ENCODE measurements around the gene RAPGEF1.
A peak's percentile ranks its signal among the peaks of the same experiment; 100 is the strongest.

RAPGEF1 gene

DNA sequence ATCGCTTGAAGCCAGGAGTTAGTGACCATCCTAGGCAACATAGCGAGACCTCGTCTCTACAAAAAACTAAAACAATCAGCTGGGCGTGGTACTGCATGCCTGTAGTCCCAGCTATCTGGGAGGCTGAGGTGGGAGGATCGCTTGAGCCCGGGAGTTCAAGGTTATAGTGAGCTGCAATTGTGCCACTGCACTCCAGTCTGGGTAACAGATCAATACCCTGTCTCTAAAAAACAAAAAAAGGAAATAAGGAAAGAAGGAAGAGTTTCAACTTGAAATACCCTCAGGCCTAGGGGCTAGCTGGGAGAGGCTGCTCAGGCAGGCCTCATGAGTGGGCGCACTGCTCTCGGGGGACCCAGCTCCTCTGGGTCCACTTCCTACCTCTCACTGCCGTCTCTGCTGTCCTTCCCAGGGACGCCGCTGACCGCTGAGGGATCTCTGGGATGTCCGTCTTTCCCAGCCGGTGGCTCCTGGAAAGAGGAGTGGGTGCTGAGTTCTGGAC lies 138.1 kb downstream of the RAPGEF1 start:
- no peak for DNase-seq

- DNase-seq, result no peak
Measured at GRCh38 chr9:131598121-131598520, 141.8 kb downstream of the RAPGEF1 start.

GRCh38 chr9:131597246-131597645 lies 142.6 kb downstream of the RAPGEF1 start:
- no peak for DNase-seq

DNA sequence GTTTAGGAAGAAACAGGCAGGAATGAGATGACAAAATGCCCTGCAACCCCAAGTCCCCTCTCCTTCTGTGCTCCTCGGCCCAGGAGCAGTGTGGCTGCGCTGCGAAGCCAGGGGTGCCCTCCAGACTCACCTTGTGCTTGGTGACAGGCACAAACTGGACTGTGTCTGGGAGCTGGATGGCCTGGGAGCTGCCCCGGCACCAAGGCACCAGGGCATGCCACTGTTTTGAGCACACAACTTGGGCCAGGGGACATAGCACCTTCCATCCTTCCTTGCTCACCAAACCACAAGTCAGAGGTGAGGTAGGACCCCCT lies 143.5 kb downstream of the RAPGEF1 start:
- no peak for DNase-seq

DNA sequence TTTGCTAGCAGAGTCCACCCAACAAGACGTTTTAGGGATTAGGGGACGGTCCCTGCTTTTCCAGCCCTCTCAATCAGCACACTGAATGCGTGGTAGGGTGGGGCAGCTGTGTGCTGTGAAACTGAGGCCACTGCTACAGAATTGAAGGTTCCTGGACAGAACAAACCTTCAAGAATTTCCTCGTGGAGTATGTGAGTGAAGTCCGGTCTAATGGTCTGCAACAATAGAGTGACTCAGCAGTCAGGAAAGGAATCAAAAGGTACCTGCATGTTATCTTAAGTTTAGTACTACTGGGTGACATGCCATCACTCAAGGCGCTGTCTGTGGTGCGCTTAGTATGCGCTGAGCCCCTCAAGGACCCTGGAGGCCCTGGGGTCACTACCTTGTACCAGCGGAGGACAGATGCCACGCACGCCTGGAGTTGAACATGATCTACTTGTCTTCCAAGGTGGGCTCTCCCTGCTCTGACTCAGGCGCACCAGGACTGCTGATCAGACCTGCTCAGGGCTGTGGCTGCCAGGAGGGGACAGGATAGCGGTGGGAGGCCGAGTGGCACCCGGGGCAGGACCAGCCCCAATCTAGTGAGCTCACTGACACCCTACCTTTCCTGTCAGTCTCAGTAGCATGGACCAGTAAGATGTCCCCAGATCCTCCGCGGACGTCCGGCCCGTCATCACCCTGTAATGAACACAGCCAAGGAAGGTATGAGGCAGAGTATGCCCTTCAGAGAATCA lies 144.0 kb downstream of the RAPGEF1 start:
- DNase-seq, result no peak

DNA sequence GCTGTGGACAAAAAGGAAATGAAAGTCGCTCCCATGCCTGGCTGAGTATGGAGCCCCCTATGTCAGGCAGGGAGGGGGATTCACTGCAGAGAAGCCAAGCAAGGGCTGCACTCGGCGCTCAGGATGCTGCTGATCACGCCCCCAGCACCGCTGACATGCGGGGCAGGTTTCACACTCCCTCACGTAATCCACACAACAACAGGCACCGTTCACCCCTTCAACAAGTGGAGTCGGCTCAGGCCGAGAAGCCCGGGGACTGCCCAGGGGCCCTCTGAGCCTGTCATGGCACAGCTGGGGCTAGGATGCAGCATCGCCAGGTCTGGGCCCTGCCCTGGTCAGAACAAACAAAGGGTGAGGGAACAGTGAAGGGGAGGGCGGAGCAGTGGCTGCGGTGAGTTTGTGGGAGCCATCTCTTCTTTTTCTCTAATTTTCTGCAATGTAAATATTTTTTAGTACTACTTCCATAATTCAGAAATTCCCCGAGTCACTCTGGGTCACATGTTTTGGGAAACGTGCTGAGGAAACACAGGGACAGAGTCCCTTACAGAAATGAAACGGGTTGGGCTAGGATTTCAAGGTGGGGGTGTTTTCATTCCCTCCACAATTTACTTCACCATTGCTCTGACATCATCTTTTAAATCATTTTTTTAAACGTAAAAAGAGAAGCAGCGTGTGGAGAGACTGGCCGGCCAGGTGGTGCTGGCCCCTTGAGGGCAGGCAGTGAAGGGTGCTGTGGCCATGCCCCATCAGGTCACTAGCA lies 144.8 kb downstream of the RAPGEF1 start:
- DNase-seq, result no peak

DNA sequence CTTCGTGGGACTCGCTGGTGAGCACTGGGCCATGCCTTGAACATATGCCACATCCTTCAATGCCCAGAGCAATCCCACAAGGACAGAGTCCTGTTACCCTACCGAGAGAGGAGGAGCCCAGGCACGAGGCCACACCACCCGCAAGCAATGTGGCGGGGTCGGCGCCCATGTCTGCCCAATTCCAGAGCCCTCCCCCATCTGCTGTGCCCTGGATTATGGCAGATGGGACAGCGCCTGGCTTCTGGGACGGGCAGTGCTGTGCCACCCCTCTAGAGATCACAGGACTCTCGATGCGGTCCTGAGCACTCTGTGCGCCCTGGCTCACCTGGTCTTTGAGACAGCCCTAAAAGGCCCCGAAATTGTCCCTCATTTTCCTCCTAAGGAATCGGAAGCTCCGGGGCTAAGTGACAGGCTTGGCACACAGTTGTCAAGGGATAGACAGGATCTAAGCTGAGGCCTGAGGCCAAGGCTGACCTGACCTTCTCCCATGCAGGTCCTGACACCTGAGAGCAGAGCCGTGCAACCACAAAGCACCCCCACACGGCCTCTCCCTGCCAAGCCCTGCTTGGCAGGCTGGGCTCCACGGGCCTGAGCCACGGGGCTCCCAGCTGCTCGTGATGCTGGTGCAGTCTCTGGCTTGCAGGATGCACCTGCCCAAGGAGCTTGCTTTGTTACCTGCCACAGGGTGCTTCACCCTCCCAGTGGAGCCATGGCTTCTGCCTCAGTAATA lies 145.8 kb downstream of the RAPGEF1 start:
- DNase-seq, result no peak

GRCh38 chr9:131593091-131593820 lies 146.6 kb downstream of the RAPGEF1 start:
- DNase-seq, result no peak

GRCh38 chr9:131591845-131592208 lies 148.0 kb downstream of the RAPGEF1 start:
- no peak for DNase-seq

- DNase-seq, result peak; percentile 58 to 70 (median 64)
Measured at GRCh38 chr9:131590907-131591844, 148.7 kb downstream of the RAPGEF1 start.

DNA sequence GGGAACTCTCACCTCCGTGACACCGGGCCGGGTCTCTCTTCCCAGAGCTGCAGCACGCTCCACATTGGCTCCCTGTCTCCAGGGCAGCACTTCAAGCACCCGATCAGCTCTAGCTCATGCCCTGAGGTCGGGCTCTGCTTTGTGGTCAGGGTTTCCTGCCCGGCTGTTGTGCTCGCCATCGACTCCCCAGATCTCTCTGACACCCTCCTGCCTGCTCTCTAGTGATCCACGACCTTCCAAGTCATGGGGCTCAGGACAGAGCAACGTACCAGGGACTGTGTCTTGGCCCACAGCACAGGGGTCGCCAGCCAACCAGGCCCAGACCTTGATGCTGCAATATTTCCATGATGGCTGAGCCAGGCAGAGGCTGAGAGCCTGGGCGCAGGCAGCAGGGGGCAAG lies 149.4 kb downstream of the RAPGEF1 start:
- no peak for DNase-seq

GRCh38 chr9:131589993-131590392 lies 149.9 kb downstream of the RAPGEF1 start:
- no peak for DNase-seq

GRCh38 chr9:131589124-131589711 lies 150.7 kb downstream of the RAPGEF1 start:
- no peak for DNase-seq

GRCh38 chr9:131588396-131588795 lies 151.5 kb downstream of the RAPGEF1 start:
- no peak for DNase-seq

DNA sequence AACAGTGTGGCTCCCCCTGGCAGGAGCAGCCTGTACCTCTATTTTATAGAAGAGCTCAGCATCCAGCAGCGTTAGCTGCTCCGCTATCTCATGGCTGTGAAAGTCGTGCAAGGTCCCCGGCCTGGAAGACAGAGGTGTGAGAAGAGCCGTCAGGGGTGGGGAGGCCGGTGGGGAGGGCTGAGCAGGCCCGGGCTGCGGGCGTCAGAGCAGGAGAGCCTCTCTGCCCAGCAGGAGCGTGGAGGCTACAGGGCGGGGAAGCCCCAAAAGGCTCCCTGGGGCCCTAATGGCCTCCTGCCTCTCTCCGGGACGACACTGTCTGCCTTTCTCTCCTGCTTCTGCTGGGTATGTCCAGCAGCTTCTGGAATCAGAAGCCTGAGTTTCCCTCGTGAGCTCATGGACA lies 152.0 kb downstream of the RAPGEF1 start:
- DNase-seq, result no peak

GRCh38 chr9:131587331-131587730 lies 152.5 kb downstream of the RAPGEF1 start:
- DNase-seq, result no peak

- DNase-seq, result peak in 1 of 4 experiments; percentile 23
Measured at GRCh38 chr9:131585375-131585774, 154.5 kb downstream of the RAPGEF1 start.

DNA sequence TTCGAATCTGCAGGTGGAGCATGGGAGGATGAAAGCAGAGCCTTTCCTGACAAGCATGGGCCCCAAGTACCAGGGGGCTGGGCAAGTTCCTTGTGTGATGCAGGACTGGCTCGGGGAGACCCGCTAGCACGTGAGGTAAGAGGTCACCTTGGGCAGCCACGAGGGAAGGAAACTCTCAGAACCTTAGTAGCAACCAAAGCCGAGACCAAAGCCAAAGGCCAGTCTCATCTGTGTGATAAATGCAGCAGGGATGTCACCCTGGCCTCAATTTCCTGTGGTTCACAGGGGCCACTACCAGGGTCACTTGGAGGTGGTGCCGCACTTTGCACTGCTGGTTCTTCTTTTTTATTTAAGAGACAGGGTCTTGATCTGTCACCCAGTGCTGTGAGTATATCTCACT lies 155.0 kb downstream of the RAPGEF1 start:
- no peak for DNase-seq

DNA sequence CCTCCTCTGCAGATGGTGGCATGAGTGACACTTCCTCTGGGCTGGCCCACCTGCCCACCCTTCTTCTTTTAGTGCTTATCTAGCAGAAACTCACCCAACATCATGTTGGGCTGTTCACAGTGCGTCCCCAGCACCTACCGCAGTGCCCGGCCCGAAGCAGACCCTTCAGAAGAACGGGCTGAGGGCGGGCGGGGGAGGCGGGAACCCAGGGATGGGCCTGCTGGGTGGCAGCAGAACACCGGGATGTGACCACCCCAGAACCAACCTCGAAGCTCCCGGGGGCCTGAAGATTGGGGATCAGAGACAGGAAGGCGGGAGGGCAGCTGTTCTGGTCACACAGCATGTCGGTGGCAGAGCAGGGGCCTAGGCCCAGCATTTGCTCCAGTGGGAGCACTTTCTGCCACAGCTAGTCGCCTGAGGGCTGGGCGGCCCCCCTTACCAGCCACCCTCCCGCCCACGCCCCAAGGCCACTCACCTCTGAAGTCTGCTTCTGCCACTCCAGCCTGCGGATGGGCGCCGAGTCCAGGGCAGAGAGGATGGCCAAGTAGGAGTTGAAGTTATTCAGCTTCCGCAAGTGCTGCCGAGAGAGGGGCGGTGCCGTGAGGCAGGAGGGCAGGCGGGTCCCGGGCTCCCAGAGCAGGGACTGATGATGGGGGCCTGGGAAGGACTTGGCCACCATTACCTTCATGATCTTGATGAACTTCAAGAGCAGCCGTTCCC lies 155.9 kb downstream of the RAPGEF1 start:
- DNase-seq, result no peak

- DNase-seq, result no peak
Measured at GRCh38 chr9:131583337-131583645, 156.6 kb downstream of the RAPGEF1 start.
